DMS114 treated with DMSO at 0.1 percent for 48 hours (cell line): ENCODE results near the gene WDFY4.

Experiments
- DNase-seq: peaks from one replicate; lab custom pipeline; 2025; ENCODE audit not compliant: unreplicated experiment; lab: John Stamatoyannopoulos, UW

The WDFY4 gene

GRCh38 chr10:48684463-48684791, 246 bp upstream of the WDFY4 start:
- DNase-seq, result no peak

GRCh38 chr10:48685731-48686130, 1.1 kb downstream of the WDFY4 start:
- DNase-seq, result no peak

- DNase-seq, result no peak
These were observed 6.4 kb downstream of the WDFY4 start for GRCh38 chr10:48690791-48691660.

- DNase-seq, result no peak
These were observed 7.3 kb downstream of the WDFY4 start for GRCh38 chr10:48691812-48692528.

- no peak for DNase-seq
These were observed 8.1 kb downstream of the WDFY4 start for GRCh38 chr10:48692748-48693147.

- no peak for DNase-seq
These were observed 8.5 kb downstream of the WDFY4 start for GRCh38 chr10:48693206-48693605.

GRCh38 chr10:48694371-48695030, 9.8 kb downstream of the WDFY4 start:
- DNase-seq, result no peak

- no peak for DNase-seq
These were observed 11.2 kb downstream of the WDFY4 start for GRCh38 chr10:48695636-48696534.

GRCh38 chr10:48696535-48696873, 11.8 kb downstream of the WDFY4 start:
- DNase-seq, result no peak

GRCh38 chr10:48697091-48697490, 12.4 kb downstream of the WDFY4 start:
- DNase-seq, result no peak

- no peak for DNase-seq
These were observed 13.4 kb downstream of the WDFY4 start for GRCh38 chr10:48697821-48698764.

GRCh38 chr10:48699011-48699627, 14.4 kb downstream of the WDFY4 start:
- DNase-seq, result no peak

GRCh38 chr10:48700071-48700470, 15.4 kb downstream of the WDFY4 start:
- DNase-seq, result no peak

- DNase-seq, result no peak
These were observed 15.8 kb downstream of the WDFY4 start for GRCh38 chr10:48700493-48700892.

- no peak for DNase-seq
These were observed 16.6 kb downstream of the WDFY4 start for GRCh38 chr10:48701139-48701901.

GRCh38 chr10:48701941-48702340, 17.3 kb downstream of the WDFY4 start:
- no peak for DNase-seq

GRCh38 chr10:48703531-48704122, 19.0 kb downstream of the WDFY4 start:
- no peak for DNase-seq

- no peak for DNase-seq
These were observed 19.5 kb downstream of the WDFY4 start for GRCh38 chr10:48704156-48704555.
